ENCODE measurements around the gene DBT. TPM values are rescaled to one million over a fixed set of nuclear protein-coding genes. Genes with fewer than 3 reads are reported as not detected.
A peak's percentile ranks its signal among the peaks of the same experiment; 100 is the strongest.
"Not testable (repeated sequence)": the region's sequence is repeated elsewhere in the genome, so short reads cannot be mapped to it uniquely, and the experiment has no call there.

Gene DBT
- total and polyA plus RNA-seq, 11 donors = 6.8 to 45.3 (median 28.7) TPM

- Histone ChIP-seq H3K27ac (peak overlapping the region in 1 of 12 donors; percentile 39), H3K36me3 (peaks cover 0 to 90% (median 65%) of the 10 kb centered on the region in 9 donors)
- DNase-seq; intact Hi-C loops (cut with DNase I); H3K4me3 ChIP-seq; H3K27me3 ChIP-seq; ATAC-seq; H3K4me1 ChIP-seq; H3K9me3 ChIP-seq: not testable (repeated sequence)
- 74 to 82% (median 78%) methylated on average over 3 to 6 of the region's 6 CpGs for WGBS, 4 donors
Observed at GRCh38 chr1:100200060-100200459, 49.6 kb downstream of the DBT start.

DNA sequence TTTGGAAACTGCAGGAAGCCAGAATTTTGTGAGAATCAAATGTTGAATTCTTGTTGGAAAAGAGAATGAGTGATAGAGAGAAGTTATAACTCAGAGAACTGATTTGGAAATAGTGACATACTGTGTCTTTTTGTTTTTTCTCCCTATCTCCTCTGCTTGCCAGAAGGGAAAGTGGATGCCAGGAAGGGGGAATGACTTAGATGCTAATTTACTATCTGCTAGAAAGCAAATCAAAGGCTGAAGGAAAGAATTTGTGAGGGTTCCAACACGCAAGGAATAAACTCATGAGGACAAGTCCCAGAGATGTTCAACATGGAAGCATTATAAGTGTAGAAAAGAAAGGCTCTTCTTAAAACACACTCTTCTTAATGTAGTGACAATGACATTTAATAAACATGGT is 51.0 kb downstream of the DBT start:
- intact Hi-C loops (cut with DNase I) = no loop called here
- no peak for ATAC-seq
- no peak for TF ChIP-seq POLR2A (IDR thresholded peaks at IDR 0.05)
- TF ChIP-seq CTCF (IDR thresholded peaks at IDR 0.05) = no peak

GRCh38 chr1:100188617-100189016 is 61.0 kb downstream of the DBT start:
- TF ChIP-seq CTCF (IDR thresholded peaks at IDR 0.05) (no peak), POLR2A (IDR thresholded peaks at IDR 0.05) (no peak)
- intact Hi-C loops (cut with DNase I) = no loop called here
- Histone ChIP-seq H3K27me3 (no peaks in the 10 kb centered on the region), H3K4me3 (peak overlapping the region in 3 of 12 donors; percentile 4 to 18 (median 8)), H3K36me3 (peaks cover 0 to 12% (median 2%) of the 10 kb centered on the region in 9 donors), H3K9me3 (peaks cover 0 to 6% (median 0%) of the 10 kb centered on the region in 12 donors), H3K4me1 (peaks cover 0 to 19% (median 2%) of the 10 kb centered on the region in 12 donors), H3K27ac (peak overlapping the region; percentile 59 to 93 (median 80))
- peak; percentile 87 to 89 (median 88) for ATAC-seq
- DNase-seq = peak in 4 of 5 donors; percentile 33 to 39 (median 36)
- 23 to 40% (median 30%) methylated on average over 3 of the region's 3 CpGs for WGBS, 4 donors

More for the DNA sequence above, 51.0 kb downstream of the DBT start:
- H3K4me3 ChIP-seq = no peak overlapping the region
- no peak overlapping the region for H3K27ac ChIP-seq
- 94 to 99% (median 97%) methylated on average over 1 of the region's 1 CpG for WGBS, 4 donors
- peaks cover 0 to 91% (median 68%) of the 10 kb centered on the region in 9 donors for H3K36me3 ChIP-seq
- H3K4me1 ChIP-seq = no peaks in the 10 kb centered on the region
- H3K27me3 ChIP-seq = no peaks in the 10 kb centered on the region
- no peaks in the 10 kb centered on the region for H3K9me3 ChIP-seq
- no peak for DNase-seq

GRCh38 chr1:100187912-100188311 is 61.7 kb downstream of the DBT start:
- H3K27ac ChIP-seq = peak overlapping the region; percentile 59 to 93 (median 80)
- TF ChIP-seq POLR2A (IDR thresholded peaks at IDR 0.05) = no peak
- TF ChIP-seq CTCF (IDR thresholded peaks at IDR 0.05) = no peak
- intact Hi-C loops (cut with DNase I) = no loop called here

GRCh38 chr1:100184536-100184935 is 65.1 kb downstream of the DBT start:
- 48 to 67% (median 57%) methylated on average over 1 of the region's 1 CpG for WGBS, 4 donors
- no peak for ATAC-seq
- no peak for TF ChIP-seq CTCF (IDR thresholded peaks at IDR 0.05)
- TF ChIP-seq POLR2A (IDR thresholded peaks at IDR 0.05) = no peak
- Histone ChIP-seq H3K4me3 (no peak overlapping the region), H3K27ac (no peak overlapping the region), H3K4me1 (peaks cover 0 to 13% (median 2%) of the 10 kb centered on the region in 12 donors), H3K27me3 (no peaks in the 10 kb centered on the region), H3K9me3 (peaks cover 0 to 6% (median 0%) of the 10 kb centered on the region in 12 donors), H3K36me3 (no peaks in the 10 kb centered on the region)
- intact Hi-C loops (cut with DNase I) = no loop called here
- no peak for DNase-seq

More at GRCh38 chr1:100187912-100188311, 61.7 kb downstream of the DBT start:
- peak overlapping the region in 1 of 12 donors; percentile 1 for H3K4me3 ChIP-seq
- peaks cover 0 to 6% (median 0%) of the 10 kb centered on the region in 12 donors for H3K9me3 ChIP-seq
- WGBS, 4 donors = 46 to 65% (median 54%) methylated on average over 3 of the region's 3 CpGs
- H3K27me3 ChIP-seq = no peaks in the 10 kb centered on the region
- DNase-seq = peak in 4 of 5 donors; percentile 45 to 79 (median 66)
- peaks cover 0 to 5% (median 0%) of the 10 kb centered on the region in 9 donors for H3K36me3 ChIP-seq
- peaks cover 0 to 19% (median 2%) of the 10 kb centered on the region in 12 donors for H3K4me1 ChIP-seq
- ATAC-seq = peak; percentile 77 to 87 (median 82)

All from heart left ventricle (tissue), 16 donors.